Activated CD4-positive, alpha-beta T cell treated with anti-CD3 and anti-CD28 coated beads for 4 hours (primary cell): ENCODE data around the gene SOX5.
"Not testable (repeated sequence)": the region's sequence is repeated elsewhere in the genome, so short reads cannot be mapped to it uniquely, and the experiment has no call there.

ENCODE experiments used
- DNase-seq, 2 donors: peaks; one replicate each; pipeline ENCODE4 v3.0.0-alpha.2; 2020

SOX5 gene

GRCh38 chr12:23534196-23534595, 415.3 kb downstream of the SOX5 start:
- no peak for DNase-seq

DNA sequence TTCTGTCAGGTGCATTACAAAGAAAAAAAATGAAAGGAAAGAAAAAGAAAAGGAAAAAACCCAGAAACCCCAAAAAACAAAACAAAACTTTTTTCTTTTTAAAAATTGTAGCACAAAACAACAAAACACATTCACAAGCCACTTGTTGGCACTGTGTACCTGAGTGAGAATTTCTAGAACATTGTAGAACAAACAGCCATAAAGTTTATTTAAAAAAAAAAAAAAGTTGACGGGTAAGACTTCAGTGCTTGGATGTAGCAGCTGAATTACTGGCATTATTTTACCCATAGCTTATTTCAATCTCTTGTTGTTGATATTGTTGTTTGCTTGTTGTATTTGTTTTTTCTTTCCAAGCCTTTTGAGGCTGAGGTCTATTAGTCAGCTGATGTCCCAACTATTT, 415.8 kb downstream of the SOX5 start:
- no peak for DNase-seq

DNA sequence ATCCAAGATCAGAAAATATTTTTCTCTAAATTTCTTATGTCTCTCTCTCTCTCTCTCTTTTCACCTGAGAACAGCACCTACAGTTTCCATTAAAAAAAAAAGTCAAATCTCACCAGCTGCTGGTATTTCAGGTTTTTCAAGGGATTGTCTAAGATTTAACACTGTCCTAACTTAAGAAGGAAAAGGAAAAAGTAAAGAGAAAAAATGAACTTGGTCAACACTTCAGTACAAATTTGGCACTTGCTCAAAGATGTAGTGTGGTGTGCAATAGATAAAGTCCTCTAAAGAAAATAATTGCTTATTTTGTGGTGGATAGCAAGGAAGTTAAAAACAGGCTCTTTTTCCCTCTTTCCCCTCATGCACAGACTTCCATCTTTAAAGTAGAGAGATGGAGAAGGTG, 416.2 kb downstream of the SOX5 start:
- no peak for DNase-seq

DNA sequence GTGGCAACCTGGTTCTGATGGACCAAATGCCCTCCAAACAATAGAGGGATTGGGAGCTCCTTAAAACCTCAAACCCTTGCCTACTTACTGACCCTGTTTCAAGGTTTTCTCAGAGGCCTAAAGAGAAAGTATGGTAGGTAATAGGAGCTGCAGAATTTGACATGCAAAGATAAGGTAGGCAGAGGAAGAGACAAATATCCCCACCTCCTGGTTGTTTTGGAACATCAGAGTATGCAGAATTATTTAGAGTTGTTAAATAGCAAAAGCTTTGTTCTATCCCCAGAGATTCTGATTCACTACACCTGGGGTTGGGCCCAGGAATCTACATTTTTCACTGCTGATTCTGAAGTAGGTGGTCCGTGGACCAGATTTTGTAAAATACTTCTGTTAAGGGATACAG, 421.2 kb downstream of the SOX5 start:
- no peak for DNase-seq

- DNase-seq, result no peak
Measured at GRCh38 chr12:23525450-23526072, 423.9 kb downstream of the SOX5 start.

GRCh38 chr12:23523339-23523738, 426.1 kb downstream of the SOX5 start:
- no peak for DNase-seq

DNA sequence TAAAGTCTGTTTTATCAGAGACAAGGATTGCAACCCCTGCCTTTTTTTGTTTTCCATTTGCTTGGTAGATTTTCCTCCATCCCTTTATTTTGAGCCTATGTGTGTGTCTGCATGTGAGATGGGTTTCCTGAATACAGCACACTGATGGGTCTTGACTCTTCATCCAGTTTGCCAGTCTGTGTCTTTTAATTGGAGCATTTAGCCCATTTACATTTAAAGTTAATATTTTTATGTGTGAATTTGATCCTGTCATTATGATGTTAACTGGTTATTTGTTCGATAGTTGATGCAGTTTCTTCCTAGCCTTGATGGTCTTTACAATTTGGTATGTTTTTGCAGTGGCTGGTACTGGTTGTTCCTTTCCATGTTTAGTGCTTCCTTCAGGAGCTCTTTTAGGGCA, 430.0 kb downstream of the SOX5 start:
- DNase-seq, result not testable (repeated sequence)

GRCh38 chr12:23515785-23516184, 433.7 kb downstream of the SOX5 start:
- DNase-seq, result not testable (repeated sequence)

GRCh38 chr12:23510484-23510883, 439.0 kb downstream of the SOX5 start:
- no peak for DNase-seq

- DNase-seq, result not testable (repeated sequence)
Measured at GRCh38 chr12:23509832-23510231, 439.6 kb downstream of the SOX5 start.

DNA sequence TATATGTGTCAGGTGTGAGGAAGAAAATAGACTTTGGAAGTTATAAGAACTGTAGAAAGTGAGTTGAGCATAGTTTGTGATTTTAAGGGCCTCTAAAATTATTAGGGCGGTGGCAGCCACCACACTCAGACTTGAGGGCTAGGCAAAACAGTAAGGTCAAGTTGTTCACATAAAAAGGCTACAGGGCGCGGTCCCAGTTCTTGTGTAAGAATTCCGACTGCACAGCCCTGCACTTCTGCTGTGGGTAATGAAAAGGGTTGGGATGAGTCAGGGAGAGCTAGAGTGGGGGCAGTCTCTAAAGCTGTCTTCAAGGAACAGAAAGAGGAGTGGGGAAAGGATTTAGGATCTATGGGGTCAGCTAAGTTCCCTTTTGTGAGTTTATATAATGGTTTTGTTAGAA, 441.7 kb downstream of the SOX5 start:
- DNase-seq, result not testable (repeated sequence)

- not testable (repeated sequence) for DNase-seq
Measured at GRCh38 chr12:23505736-23506135, 443.7 kb downstream of the SOX5 start.

DNA sequence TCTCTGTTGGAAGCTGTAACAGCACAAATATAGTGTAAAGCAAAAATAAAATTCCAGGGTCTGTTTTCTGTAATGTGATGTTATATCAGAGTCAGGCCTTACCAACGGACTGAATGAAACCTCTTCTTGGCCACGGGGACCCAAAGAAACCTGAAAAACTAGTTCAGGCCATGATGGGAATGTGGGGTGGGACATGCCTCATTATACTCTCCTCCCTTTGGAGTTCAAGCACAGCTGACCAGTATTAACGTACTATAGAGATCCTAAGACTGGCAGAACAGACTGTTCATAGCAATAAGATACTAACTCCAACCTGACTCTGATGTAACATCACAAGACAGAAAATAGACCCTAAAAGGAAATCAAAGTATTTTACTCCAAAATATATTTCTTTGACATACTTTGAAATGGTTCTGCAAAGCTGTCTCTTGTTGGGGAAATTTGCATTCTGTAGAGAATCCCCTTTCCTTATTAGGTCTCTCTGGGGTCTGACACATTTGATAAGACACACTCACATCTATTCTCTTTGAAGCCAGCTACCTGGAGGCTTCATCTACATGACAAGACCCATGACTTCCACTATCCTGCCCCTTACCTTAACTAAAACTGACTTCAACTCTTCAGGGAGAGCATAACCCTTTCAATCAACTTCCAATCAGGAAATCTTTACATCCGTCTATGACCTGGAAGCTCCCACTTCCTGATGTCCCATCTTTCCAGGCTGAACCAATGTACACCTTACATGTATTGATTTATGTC, 444.6 kb downstream of the SOX5 start:
- DNase-seq, result no peak

- DNase-seq, result no peak
Measured at GRCh38 chr12:23504043-23504442, 445.4 kb downstream of the SOX5 start.

DNA sequence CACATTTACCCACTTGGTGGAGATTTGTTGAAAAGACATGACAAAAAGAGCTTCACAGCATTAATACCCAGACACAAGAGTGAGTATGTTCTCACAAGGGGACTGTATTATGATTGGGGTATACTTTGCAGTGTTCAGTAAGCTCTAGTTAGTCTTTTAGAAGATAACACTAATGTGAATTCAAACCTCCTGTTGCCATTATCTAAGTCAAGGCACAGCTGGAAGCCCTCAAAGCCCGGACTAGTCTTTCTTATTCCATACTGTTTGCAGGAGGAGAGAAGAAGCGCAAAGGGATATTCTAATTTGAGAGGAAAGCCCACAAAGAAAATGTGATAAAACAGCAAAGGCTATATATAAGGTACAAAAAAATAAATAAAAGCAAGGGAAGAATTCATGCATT, 445.9 kb downstream of the SOX5 start:
- DNase-seq, result no peak

DNA sequence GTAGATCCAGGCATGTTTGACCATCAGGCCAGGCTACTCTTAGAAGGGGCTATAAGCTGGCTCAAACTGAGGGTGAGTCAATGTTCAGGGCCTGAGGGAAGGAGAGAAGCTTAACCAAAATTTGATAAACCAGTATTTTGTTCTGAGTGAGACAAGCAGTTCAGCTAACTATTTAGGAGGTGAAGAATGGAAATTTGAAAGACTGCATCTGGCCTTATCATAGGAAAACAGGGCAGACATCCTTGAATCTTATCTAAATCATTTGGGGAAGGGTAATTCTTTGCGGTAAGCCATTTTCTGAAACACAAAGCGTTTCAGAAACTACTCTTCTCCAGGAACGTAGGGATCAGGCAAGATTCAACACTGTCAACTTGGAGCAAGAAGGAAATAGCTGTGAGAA, 447.2 kb downstream of the SOX5 start:
- no peak for DNase-seq

GRCh38 chr12:23495472-23495871, 454.0 kb downstream of the SOX5 start:
- no peak for DNase-seq

DNA sequence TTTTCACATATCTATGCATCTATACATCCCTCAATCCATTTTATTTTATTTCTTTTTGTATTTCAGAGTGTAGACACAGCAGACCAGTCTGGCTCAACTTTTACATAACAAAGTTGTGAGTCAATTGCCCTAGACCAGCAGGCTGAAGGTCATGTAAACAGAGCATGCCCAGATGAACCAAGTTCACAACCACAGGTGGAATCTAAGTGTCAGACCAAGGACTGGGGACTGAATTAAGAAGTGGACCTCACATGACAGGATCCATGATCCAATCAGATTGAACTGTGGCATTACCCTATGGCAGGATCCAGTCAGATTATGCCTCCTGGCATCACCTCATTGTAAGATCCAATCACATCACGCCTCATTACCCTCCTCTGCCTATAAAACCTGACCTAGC, 455.8 kb downstream of the SOX5 start:
- no peak for DNase-seq

DNA sequence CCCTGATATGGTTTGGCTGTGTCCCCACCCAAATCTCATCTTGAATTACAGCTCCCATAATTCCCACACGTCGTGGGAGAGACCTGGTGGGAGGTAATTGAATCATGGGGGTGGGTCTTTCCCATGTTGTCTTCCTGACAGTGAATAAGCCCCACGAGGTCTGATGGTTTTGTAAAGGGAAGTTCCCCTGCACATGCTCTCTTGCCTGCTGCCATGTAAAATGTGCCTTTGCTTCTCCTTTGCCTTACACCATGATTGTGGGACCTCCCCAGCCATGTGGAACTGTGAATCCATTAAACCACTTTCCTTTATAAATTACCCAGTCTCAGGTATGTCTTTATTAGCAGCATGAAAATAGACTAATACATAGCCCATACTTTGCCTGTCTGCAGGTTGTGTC, 458.4 kb downstream of the SOX5 start:
- DNase-seq, result not testable (repeated sequence)

DNA sequence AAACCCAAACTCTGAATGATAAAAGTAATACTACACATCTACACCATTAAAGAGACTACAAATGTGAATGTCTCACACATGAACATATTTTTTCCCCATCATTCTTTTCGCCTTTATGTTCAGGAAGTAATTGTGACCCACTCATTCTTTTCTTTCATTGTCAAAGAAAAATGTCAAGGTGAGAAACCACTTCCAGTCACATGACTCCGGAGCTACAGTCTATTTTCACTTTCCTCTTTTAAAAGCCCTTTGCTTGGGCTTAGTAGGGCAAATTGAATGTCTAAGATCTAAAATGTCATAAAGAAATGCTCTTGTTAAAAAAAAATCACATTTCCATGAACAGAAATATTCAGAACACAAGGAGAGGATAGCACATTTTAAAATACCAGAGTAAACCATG, 461.3 kb downstream of the SOX5 start:
- DNase-seq, result no peak

DNA sequence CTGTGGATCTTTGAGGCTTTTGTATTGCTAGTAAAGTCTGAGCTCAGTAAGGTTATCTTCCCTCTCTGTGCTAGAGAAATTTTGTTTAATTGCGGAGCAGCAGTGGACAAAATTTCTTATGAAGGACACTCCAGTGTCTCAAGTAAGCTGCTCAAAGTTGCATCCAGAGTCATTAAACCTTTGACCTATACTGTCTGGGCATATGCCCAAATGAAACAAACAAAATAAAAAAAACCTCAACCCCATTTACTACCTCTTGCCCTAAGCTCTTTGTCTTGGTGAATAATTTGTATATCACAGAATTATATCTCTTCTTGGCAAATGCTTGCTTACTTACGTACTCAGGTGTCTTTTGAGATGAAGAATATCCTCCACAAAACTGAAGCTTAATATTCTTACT, 465.2 kb downstream of the SOX5 start:
- DNase-seq, result no peak

DNA sequence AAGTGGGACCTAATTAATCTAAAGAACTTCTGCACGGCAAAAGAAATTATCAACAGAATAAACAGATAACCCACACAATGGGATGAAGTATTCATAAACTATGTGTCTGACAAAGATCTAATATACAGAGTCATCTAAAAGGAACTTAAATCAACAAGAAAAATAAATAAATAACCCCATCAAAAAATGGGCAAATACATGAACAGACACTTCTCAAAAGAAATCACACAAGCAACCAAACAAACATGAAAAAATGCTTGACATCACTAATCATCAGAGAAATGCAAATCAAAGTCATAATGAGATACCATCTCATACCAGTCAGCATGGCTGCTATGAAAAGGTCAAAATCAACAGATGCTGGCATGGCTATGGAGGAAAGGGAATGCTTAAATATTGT, 466.9 kb downstream of the SOX5 start:
- DNase-seq, result no peak
